HepG2 (cell line): ENCODE results near the gene ENO4. TPM values are rescaled to one million over a fixed set of nuclear protein-coding genes. Genes with fewer than 3 reads are reported as not detected.

Experiments
- ATAC-seq: fragments of 200-7000 bp; cut with Tn5 transposase; 3 replicates; pipeline ENCODE4 v1.9.1; 2020; ENCODE audit warnings: mild to moderate bottlenecking, moderate library complexity
- BruUV-seq: library from RNA; stranded (reverse); fragments of 400-500 nt; replicated peaks from 2 replicates; lab custom pipeline; 2021; lab: Mats Ljungman, UMichigan
- CTCF ChIA-PET: fragments of 300-600 bp; formaldehyde crosslinking; extraction: SDS; loops from one replicate; lab custom pipeline; 2021; ENCODE audit warnings: low total read pairs, inconsistent platforms, low intra/inter-chr PET ratio; lab: Yijun Ruan, JAX
- POLR2A ChIA-PET: fragments of 350-600 bp; sonication (Branson Sonifier 250); formaldehyde crosslinking; loops from one replicate; lab custom pipeline; 2020; ENCODE audit warnings: antibody characterized with exemption, inconsistent platforms; lab: Yijun Ruan, JAX
- DNase-seq: peaks from one replicate; pipeline ENCODE4 v3.0.0-alpha.2; 2015; ENCODE audit warnings: low spot score
- FAIRE-seq: peaks from 3 replicates; lab custom pipeline; 2011; peaks lifted over from hg19 to GRCh38; lab: Jason Lieb, UNC
- H2AFZ ChIP-seq: one replicate; pipeline ENCODE4 v1.6.1; 2011; ENCODE audit warnings: low read length, inconsistent platforms
- H3K27ac ChIP-seq: fragments of 300-600 bp; 3 replicates; pipeline ENCODE4 v1.8.0; 2011; ENCODE audit warnings: mixed run types, mild to moderate bottlenecking, mixed read lengths, low read length, inconsistent platforms; ENCODE audit not compliant: insufficient read depth; ENCODE audit errors: extremely low read length
- H3K27me3 ChIP-seq, 2 experiments: fragments of 200-600 bp in 1 of 2; 2 replicates in 1 of 2; 3 replicates in 1 of 2; pipeline versions ENCODE4 v1.6.0 to v1.8.0; 2011; ENCODE audit warnings: low read length in 2 of 2, mild to moderate bottlenecking in 2 of 2, moderate library complexity in 2 of 2, inconsistent platforms in 1 of 2; ENCODE audit not compliant: insufficient read depth in 2 of 2, control insufficient read depth in 1 of 2
- H3K36me3 ChIP-seq, 2 experiments: fragments of 200-600 bp in 1 of 2; replicated peaks in 1 of 2; 2 replicates in 1 of 2; 3 replicates in 1 of 2; pipeline versions ENCODE4 v1.5.1 to v1.8.0; 2011; ENCODE audit warnings: low read length in 2 of 2, inconsistent platforms in 1 of 2; ENCODE audit not compliant: insufficient read depth in 2 of 2, control insufficient read depth in 1 of 2
- H3K4me1 ChIP-seq: 2 replicates; pipeline ENCODE4 v1.5.1; 2012; ENCODE audit warnings: low read length, inconsistent platforms; ENCODE audit not compliant: insufficient read depth
- H3K4me2 ChIP-seq: 2 replicates; pipeline ENCODE4 v1.6.0; 2011; ENCODE audit warnings: low read depth, low read length, inconsistent platforms
- H3K4me3 ChIP-seq, 3 experiments: fragments of 200-600 bp in 1 of 3; sonication (generic), shearing (Covaris generic) in 1 of 3; replicated peaks in 1 of 3; 2 replicates each; pipeline ENCODE4 v1.5.1; 2011 to 2016; ENCODE audit warnings: low read length in 3 of 3, inconsistent platforms in 2 of 3, low read depth in 2 of 3, mild to moderate bottlenecking in 2 of 3, control low read depth in 1 of 3, mixed read lengths in 1 of 3; ENCODE audit not compliant: insufficient read depth in 1 of 3
- H3K79me2 ChIP-seq: one replicate; pipeline ENCODE4 v1.6.1; 2011; ENCODE audit warnings: low read length, inconsistent platforms; ENCODE audit not compliant: insufficient read depth
- H3K9ac ChIP-seq: 2 replicates; pipeline ENCODE4 v1.6.0; 2011; ENCODE audit warnings: mild to moderate bottlenecking, low read depth, low read length, inconsistent platforms; ENCODE audit not compliant: insufficient read depth
- H3K9me3 ChIP-seq: 2 replicates; pipeline ENCODE4 v1.5.1; 2012; ENCODE audit warnings: mild to moderate bottlenecking, low read length
- H4K20me1 ChIP-seq: 2 replicates; pipeline ENCODE4 v1.6.0; 2011; ENCODE audit warnings: inconsistent platforms, mild to moderate bottlenecking, low read length, moderate library complexity; ENCODE audit not compliant: insufficient read depth
- ZNF550 ChIP-seq: sonication (generic); formaldehyde crosslinking; IDR thresholded peaks from 2 replicates; pipeline ENCODE4 v1.4.0; 2020; ENCODE audit warnings: mild to moderate bottlenecking, missing genetic modification reagents, borderline replicate concordance
- ZNF691 ChIP-seq: sonication (generic); formaldehyde crosslinking; IDR thresholded peaks from 2 replicates; pipeline ENCODE4 v1.4.0; 2020; ENCODE audit warnings: missing genetic modification reagents, low read depth, mild to moderate bottlenecking, borderline replicate concordance
- ZNF720 ChIP-seq: sonication (generic); formaldehyde crosslinking; IDR thresholded peaks from 2 replicates; pipeline ENCODE4 v1.4.0; 2020; ENCODE audit warnings: missing genetic modification reagents
- WGBS: methylation state at CpG from one replicate; pipeline ENCODE4 v1.1.6; 2017; ENCODE audit warnings: low lambda C conversion rate; 5-methylcytosine and 5-hydroxymethylcytosine counted together
- in situ Hi-C: cut with HindIII; loops from 2 replicates; pipeline ENCODE4 v1.10.0; 2017; ENCODE audit warnings: low pct_unique_long_range_greater_than_20kb; ENCODE audit not compliant: extremely low pct_ligation_motif_present
- intact Hi-C: fragments of 100-400 bp; cut with micrococcal nuclease; formaldehyde crosslinking; loops from one replicate; pipeline ENCODE4 v1.10.0; 2022; ENCODE audit not compliant: unreplicated experiment
- polyA plus RNA-seq, 8 experiments: library from polyadenylated mRNA; depleted of rRNA in 3 of 8; stranded (reverse) in 7 of 8; unstranded in 1 of 8; fragments of >200 nt; fragmentation: Illumina TruSeq in 4 of 8; extraction: Trizol in 4 of 8; gene quantifications; 2 replicates each; pipeline versions ENCODE4 v1.2.1 to v1.2.3, GENCODE V29; 2011 to 2016; ENCODE audit warnings: low read depth in 4 of 8, missing spikeins in 1 of 8, mixed read lengths in 1 of 8; ENCODE audit not compliant: insufficient read depth in 1 of 8
- total RNA-seq, 5 experiments: library from RNA; depleted of rRNA; stranded (reverse); fragments of >200 nt; fragmentation: Illumina TruSeq; extraction: Trizol; gene quantifications; 2 replicates each; pipeline ENCODE4 v1.2.3, GENCODE V29; 2016; ENCODE audit warnings: low read depth in 1 of 5

Gene ENO4
- total and polyA plus RNA-seq, 2 of the 13 experiments (the other 11 are each of a cell fraction or from before 2014, with no cell fraction given) = not detected

DNA sequence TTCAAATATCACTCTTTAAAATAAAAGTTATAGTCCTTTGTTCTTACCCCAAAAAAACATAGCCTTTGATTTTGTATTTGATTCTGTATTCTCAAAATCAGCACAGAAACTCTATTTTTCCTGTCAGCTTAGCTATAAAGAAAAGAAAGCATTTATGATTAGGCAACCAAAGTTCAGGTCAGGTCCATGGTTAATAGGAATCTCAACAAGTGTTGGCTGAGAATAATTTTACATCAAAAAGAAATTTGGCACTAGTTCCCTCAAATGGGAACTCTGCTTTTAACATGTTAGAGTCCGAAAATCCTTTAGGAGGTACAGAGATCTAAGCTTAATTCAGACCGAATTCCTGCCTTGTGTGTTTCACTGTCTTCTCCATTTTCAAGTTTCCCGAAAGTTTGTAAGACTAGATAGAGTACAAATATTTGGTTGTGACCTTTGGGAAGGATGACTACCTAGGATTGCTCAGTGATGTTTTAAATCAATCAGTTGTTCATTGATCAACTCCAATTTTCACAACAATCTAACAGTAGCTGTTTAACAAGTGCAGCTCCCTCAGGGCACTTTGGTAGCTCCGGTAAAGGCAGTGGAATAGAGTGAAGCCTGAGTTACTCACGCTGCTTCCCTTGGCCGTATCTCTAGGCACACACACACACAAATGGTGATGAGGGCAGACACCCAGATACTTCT, 8.8 kb upstream of the ENO4 start (continued):
- no peak for TF ChIP-seq ZNF691 (CRISPR knock-in tag)

DNA sequence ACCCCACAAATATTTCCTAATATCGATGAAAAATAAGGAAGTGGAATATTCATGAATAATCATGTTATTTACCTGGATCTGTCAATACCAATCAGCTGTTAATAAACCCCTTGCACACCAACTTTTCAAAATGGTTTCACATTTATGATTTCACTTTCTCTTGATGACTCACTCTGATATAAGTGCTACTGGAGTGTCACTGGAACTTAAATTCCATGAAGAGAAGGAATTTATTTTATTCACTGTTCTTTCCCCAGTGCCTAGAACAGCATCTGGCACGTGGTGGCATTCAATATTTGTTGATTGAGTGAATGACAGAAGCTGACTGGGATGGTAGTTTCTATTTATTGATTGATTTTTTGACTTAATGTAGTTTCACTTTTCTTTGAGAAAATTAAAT, 3.5 kb upstream of the ENO4 start:
- Histone ChIP-seq H3K4me3 (no peak overlapping the region), H3K36me3 (no peaks in the 10 kb centered on the region), H4K20me1 (no peaks in the 10 kb centered on the region), H3K9me3 (no peaks in the 10 kb centered on the region), H3K27me3 (peaks cover 0 to 25% of the 10 kb centered on the region in 2 experiments; a peak in 2 of 5 replicates), H3K9ac (no peak overlapping the region), H3K79me2 (no peaks in the 10 kb centered on the region), H3K4me2 (no peak overlapping the region), H2AFZ (no peak overlapping the region), H3K27ac (no peak overlapping the region), H3K4me1 (peaks cover 2% of the 10 kb centered on the region; the same call in 1 of the 2 replicates)
- DNase-seq = no peak
- no peak for FAIRE-seq
- TF ChIP-seq ZNF550 (CRISPR knock-in tag) (no peak), ZNF720 (CRISPR knock-in tag) (no peak)
- ChIA-PET POLR2A (no interaction called here), CTCF (no interaction called here)
- ATAC-seq = no peak
- in situ Hi-C loops = no loop called here
- no TSS peak for BruUV-seq
- 0% methylated on average over 2 of the region's 2 CpGs for whole genome bisulfite sequencing
- intact Hi-C loops = no loop called here
